GDM1 (cell line): ENCODE data around the gene ARHGEF11.
A peak's percentile ranks its signal among the peaks of the same experiment; 100 is the strongest.

ENCODE experiments used
- DNase-seq: peaks from one replicate; lab custom pipeline; 2025; lab: John Stamatoyannopoulos, UW

Gene ARHGEF11

GRCh38 chr1:156999596-157000320 is 45.8 kb downstream of the ARHGEF11 start:
- DNase-seq, result peak; percentile 12

- DNase-seq, result no peak
Observed at GRCh38 chr1:156998840-156999500, 46.6 kb downstream of the ARHGEF11 start.

GRCh38 chr1:156998301-156998700 is 47.2 kb downstream of the ARHGEF11 start:
- no peak for DNase-seq

- DNase-seq, result no peak
Observed at GRCh38 chr1:156995412-156995811, 50.1 kb downstream of the ARHGEF11 start.

DNA sequence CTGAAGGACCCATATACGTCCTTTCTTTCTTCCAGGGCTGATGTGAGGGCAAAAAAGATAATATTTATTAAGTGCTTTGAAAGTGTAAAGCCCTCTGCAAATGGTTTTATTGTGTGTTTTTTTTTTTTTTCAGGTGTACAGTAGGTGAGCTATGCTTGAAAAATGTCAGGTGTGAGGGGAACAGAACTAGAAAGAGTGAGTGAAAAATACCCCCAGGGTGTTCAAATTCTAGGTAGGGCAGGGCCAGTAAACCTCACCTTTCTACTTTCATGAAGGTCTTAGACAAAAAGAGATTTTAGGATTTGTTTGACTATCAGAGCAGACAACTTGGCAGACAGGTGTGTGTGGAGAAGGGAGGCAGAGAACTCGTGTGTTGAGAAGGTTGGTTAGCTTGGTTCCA is 51.3 kb downstream of the ARHGEF11 start:
- DNase-seq, result no peak

DNA sequence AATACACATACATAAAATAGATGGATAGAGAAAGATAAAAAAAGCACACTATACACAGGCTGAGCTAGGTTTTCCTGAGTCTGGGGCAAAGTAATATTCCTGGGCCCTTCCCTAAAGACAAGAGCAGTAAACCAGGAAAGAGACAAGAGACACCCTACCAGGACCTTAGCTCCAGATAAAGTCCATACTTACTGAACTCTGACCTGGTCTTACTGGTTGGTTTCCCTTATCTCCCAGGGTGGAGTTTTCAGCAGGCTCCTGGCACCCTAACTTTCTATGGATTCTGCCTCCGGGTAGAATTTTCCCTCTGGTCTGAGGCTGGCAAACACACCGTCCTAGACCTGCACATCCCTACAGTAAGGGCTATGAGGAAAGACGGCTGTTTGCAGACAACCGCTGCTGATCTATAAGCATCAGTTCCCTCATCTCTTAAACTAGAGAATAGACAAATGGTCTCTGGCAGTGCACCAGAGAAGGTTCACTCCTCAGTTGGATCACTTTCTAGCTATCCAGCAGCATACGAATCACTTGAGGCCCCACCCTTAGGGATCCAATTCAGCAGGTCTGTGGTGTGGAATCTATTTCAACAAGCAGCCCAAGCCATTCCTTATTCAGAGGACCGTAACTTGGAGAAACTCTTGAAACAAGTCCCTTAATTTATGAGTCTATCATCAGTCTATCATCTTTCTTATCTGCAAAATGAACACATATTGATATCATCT is 52.0 kb downstream of the ARHGEF11 start:
- DNase-seq, result no peak

DNA sequence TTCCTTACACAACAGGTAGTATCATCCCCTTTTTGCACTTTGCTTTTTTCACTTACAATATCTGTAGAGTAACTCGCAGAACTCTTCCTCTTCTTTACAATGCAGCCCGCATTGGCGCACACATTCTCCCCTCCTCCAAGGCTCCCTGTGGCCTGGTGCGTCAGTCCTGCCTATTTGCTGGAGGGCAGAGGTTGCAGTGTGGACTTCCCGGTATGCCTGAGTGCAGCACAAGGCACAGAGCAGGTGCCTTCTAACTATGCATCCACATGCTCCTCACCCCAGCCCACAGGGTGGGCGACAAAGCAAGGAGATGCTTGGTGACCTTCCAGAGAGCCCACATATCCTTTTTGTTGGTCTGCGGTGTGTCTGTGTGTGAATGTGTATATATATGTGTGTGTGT is 53.3 kb downstream of the ARHGEF11 start:
- no peak for DNase-seq

DNA sequence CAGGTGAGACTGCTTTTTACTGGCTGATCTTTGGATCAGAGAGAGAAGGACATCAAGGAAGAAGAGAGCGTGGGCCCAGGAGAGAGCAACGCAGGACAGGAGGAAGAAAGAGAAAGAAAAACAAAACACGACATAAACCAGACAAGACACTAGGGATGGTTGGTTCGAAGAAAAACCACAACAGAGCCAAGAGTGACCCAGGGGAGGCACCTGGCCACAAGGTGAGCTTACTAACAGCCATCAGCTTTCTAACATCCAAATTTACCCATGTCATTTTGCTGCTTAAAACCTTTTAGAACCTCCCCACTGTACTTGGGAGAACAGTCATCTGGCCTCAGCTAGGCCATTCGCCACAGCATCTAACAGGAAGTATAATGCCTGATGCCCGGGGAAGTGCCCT is 57.8 kb downstream of the ARHGEF11 start:
- no peak for DNase-seq

- DNase-seq, result no peak
Observed at GRCh38 chr1:156980551-156980950, 65.0 kb downstream of the ARHGEF11 start.

- DNase-seq, result no peak
Observed at GRCh38 chr1:156975084-156975483, 70.5 kb downstream of the ARHGEF11 start.

DNA sequence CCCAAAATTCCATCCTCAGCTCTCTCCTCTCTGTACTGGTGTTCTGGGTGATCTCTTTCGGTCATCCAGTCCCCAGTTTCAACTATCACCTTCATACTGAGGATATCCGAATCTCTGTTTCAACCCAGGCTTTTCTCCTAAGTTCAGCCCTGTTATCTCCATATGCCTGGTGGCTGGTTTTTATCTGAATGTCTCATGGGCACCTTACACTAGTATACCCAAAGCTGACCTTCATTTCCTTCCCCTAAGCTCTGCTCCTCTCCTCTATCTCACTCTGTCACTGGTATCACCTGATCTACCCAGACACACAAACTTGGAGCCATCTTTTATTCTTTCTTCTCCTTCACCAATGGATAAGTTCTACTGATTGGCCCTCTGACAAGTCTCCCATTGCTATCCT is 72.1 kb downstream of the ARHGEF11 start:
- no peak for DNase-seq

DNA sequence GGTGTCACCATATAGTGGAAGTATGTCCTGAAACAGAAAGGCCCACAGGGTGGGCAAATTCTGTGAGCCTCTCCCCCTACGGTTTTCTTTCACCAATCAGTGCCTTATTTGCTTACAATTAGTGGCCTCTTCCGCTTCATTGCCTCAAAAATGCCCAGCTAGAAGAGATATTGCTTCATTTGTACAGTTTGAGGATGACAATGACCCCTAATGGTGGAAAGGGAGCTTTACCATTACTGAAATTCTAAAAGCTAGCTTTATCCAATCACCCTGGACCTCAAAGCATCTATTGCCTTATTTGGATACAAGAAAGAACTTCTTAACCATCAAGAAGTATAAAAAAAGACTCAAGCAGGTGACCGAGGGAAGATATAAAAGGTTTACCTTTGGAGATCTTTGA is 75.5 kb downstream of the ARHGEF11 start:
- no peak for DNase-seq

DNA sequence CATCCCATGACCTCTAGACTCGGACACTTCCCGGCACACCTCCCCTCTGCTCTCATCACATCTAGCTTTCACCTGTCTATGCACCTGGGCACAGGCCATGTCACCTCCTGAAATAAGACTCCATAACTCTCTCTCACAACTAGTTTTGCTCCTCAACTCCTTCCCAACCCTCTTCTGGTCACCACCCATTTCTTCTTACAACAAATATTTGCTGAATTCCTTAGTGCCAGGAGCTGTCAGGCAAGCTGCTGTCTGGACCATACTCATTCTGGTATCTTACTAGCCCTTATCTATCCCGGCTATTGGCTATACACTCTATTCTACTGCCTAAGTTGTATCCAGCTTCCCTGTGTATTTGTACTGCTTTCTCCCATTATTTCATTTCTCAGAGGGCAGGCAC is 76.0 kb downstream of the ARHGEF11 start:
- no peak for DNase-seq

GRCh38 chr1:156964441-156964840 is 81.1 kb downstream of the ARHGEF11 start:
- no peak for DNase-seq

- no peak for DNase-seq
Observed at GRCh38 chr1:156963621-156964020, 81.9 kb downstream of the ARHGEF11 start.

DNA sequence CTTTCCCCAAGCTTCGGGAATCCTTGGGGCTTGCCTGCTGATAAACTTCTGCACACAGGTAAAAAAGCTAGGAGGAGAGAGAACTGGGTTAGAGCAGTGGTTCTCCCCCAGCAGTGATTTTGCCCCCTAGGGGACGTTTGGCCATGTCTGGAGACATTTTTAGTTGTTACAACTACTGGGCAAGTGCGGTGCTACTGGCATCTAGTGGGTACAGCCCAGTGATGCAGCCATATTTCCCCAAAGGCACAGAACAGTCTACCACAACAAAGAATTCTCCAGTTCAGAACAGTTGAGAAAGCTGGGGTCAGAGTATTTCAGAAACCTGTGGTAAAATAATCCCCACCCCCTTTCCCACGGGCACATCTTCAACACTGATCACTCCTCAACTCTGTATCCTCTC is 83.8 kb downstream of the ARHGEF11 start:
- no peak for DNase-seq

GRCh38 chr1:156959925-156960324 is 85.6 kb downstream of the ARHGEF11 start:
- no peak for DNase-seq

DNA sequence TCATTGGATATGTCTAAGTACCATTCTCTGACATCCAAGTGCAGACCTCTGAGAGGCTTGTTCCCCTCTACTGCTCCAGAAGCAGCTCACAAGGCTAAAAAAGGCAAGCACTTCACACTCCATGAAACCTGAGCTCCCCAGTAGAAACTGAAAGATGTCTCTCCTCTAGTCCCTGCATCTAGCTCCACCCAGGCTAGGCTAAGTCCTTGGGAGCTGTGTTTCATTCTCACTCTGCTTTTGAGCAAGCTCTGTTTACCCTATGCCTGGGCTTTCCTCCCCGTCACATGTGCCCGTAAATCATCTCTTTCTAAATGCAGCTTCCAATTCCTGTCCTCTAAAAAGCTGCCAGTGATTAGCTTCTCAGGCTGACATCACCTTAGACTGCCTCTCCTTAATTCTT is 86.1 kb downstream of the ARHGEF11 start:
- DNase-seq, result no peak

GRCh38 chr1:156958247-156958714 is 87.3 kb downstream of the ARHGEF11 start:
- DNase-seq, result no peak

GRCh38 chr1:156957634-156958033 is 87.9 kb downstream of the ARHGEF11 start:
- DNase-seq, result no peak

DNA sequence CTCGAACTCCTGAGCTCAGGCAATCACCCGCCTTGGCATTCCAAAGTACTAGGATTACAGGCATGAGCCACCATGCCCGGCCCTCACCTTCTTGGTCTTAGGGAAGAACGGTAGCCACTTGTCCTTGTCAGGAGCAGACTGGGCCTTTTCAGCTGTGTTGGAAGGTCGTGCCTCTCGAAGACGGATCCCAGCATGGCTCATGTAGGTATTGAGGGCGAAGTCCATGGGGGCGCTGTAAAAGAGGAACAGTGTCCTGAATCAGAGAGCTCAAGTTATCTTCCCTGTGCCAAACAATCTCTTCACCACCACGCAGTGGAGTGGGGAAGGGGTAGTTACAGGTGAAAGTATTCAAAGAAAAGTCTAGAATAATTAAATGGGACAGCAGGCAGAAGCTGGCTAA is 89.2 kb downstream of the ARHGEF11 start:
- no peak for DNase-seq

DNA sequence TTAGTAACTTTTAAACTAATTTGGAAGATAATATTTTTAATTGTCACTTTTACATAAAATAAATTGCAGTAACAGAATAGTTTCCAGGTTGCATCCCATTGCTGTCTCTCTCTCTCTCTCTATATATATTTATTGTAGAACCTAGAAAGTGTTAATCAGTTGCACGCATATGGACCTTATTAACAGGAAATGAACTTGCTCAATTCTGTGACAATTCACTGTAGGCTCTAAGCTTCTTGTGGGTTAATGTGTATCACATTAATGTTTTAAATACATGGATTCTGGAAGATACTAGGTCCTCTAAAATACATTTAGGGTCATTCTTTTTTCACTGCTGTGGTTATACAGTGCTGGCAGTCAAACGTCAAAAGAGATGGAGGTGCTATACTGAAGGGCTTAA is 92.0 kb downstream of the ARHGEF11 start:
- no peak for DNase-seq

- no peak for DNase-seq
Observed at GRCh38 chr1:156951371-156951770, 94.2 kb downstream of the ARHGEF11 start.
